ENCODE results near the gene UBE2O.

- TF ChIP-seq CTCF (IDR thresholded peaks at IDR 0.05; ENCODE audit: low read length) (no peak), EZH2 (IDR thresholded peaks at IDR 0.05; ENCODE audit: borderline replicate concordance, low read length) (no peak)
These were observed 15.7 kb upstream of the UBE2O start for GRCh38 chr17:76468634-76469010.

Measured in OCI-LY1 (cell line).